H1 (cell line): Measurements from ENCODE around the gene RAP1A. TPM values are rescaled to one million over a fixed set of nuclear protein-coding genes. Genes with fewer than 3 reads are reported as not detected.
"Not testable (repeated sequence)": the region's sequence is repeated elsewhere in the genome, so short reads cannot be mapped to it uniquely, and the experiment has no call there.

Experiments
- CTCF ChIA-PET: fragments of 300-600 bp; sonication (Branson Sonifier 250); formaldehyde crosslinking; loops from one replicate; lab custom pipeline; 2021; ENCODE audit not compliant: partially characterized antibody; lab: Charles Lee
- POLR2A ChIA-PET: fragments of 300-600 bp; sonication (Branson Sonifier 250); formaldehyde crosslinking; loops from one replicate; lab custom pipeline; 2021; ENCODE audit warnings: inconsistent platforms; ENCODE audit not compliant: partially characterized antibody; lab: Charles Lee
- DNase-seq, 2 experiments: peaks; one replicate each; pipeline versions ENCODE4 v3.0.0 to v3.0.0-alpha.2; 2010 to 2022; ENCODE audit warnings: low spot score in 2 of 2, low read depth in 1 of 2, mixed read lengths in 1 of 2
- FAIRE-seq: peaks from 2 replicates; lab custom pipeline; 2011; peaks lifted over from hg19 to GRCh38; lab: Jason Lieb, UNC
- H2AFZ ChIP-seq: 2 replicates; pipeline ENCODE4 v1.8.1; 2012; ENCODE audit warnings: low read length, inconsistent platforms
- H2AK5ac ChIP-seq: 2 replicates; pipeline ENCODE4 v1.6.1; 2013; ENCODE audit warnings: low read depth, low read length
- H2BK120ac ChIP-seq: replicated peaks from 2 replicates; pipeline ENCODE3; 2013; ENCODE audit warnings: low read depth, low read length, inconsistent platforms
- H2BK12ac ChIP-seq: 2 replicates; pipeline ENCODE4 v1.6.1; 2013; ENCODE audit warnings: low read depth, low read length
- H2BK15ac ChIP-seq: 2 replicates; pipeline ENCODE4 v1.6.1; 2013; ENCODE audit warnings: low read length
- H2BK20ac ChIP-seq: 2 replicates; pipeline ENCODE4 v1.6.1; 2013; ENCODE audit warnings: low read length
- H2BK5ac ChIP-seq: 2 replicates; pipeline ENCODE4 v1.6.1; 2013; ENCODE audit warnings: low read depth, low read length
- H3K14ac ChIP-seq: 2 replicates; pipeline ENCODE4 v1.6.1; 2013; ENCODE audit warnings: inconsistent platforms; ENCODE audit not compliant: insufficient read length
- H3K18ac ChIP-seq: 2 replicates; pipeline ENCODE4 v1.6.1; 2013; ENCODE audit warnings: low read length; ENCODE audit errors: extremely low read depth
- H3K23ac ChIP-seq: 2 replicates; pipeline ENCODE4 v1.6.1; 2013; ENCODE audit warnings: inconsistent platforms; ENCODE audit not compliant: insufficient read length
- H3K23me2 ChIP-seq: 2 replicates; pipeline ENCODE4 v1.6.1; 2013; ENCODE audit warnings: low read depth, low read length
- H3K27ac ChIP-seq: 2 replicates; pipeline ENCODE4 v1.6.1; 2011; ENCODE audit warnings: low read depth, low read length, inconsistent platforms
- H3K27me3 ChIP-seq, 4 experiments: replicated peaks in 1 of 4; 1 replicate in 1 of 4; 2 replicates in 3 of 4; pipeline versions ENCODE4 v1.6.1 to v1.8.1; 2011 to 2013; ENCODE audit warnings: low read length in 3 of 4, mild to moderate bottlenecking in 3 of 4, inconsistent platforms in 2 of 4, mixed read lengths in 2 of 4, moderate library complexity in 1 of 4; ENCODE audit not compliant: control insufficient read depth in 3 of 4, insufficient read depth in 3 of 4; ENCODE audit errors: extremely low read depth in 1 of 4
- H3K36me3 ChIP-seq, 4 experiments: 2 replicates each; pipeline versions ENCODE4 v1.6.1 to v1.8.1; 2011 to 2013; ENCODE audit warnings: mild to moderate bottlenecking in 4 of 4, low read length in 3 of 4, moderate library complexity in 2 of 4, control low read depth in 1 of 4, inconsistent platforms in 1 of 4; ENCODE audit not compliant: insufficient read depth in 4 of 4, control insufficient read depth in 2 of 4
- H3K4ac ChIP-seq: replicated peaks from 2 replicates; pipeline ENCODE3; 2013; ENCODE audit warnings: low read length, low read depth, mixed read lengths, inconsistent platforms; ENCODE audit not compliant: insufficient read length
- H3K4me1 ChIP-seq, 4 experiments: replicated peaks in 1 of 4; 1 replicate in 1 of 4; 2 replicates in 3 of 4; pipeline versions ENCODE4 v1.6.1 to v1.8.1; 2011 to 2013; ENCODE audit warnings: low read length in 3 of 4, inconsistent platforms in 2 of 4, mixed read lengths in 1 of 4; ENCODE audit not compliant: insufficient read depth in 4 of 4, control insufficient read depth in 3 of 4
- H3K4me2 ChIP-seq, 2 experiments: 2 replicates each; pipeline versions ENCODE4 v1.6.1 to v1.8.1; 2011 to 2013; ENCODE audit warnings: low read depth in 2 of 2, low read length in 2 of 2, control low read depth in 1 of 2, inconsistent platforms in 1 of 2, mild to moderate bottlenecking in 1 of 2; ENCODE audit not compliant: insufficient read depth in 1 of 2
- H3K4me3 ChIP-seq, 4 experiments: fragments of 200-600, 300-600 bp in 1 of 4; sonication (generic), shearing (Covaris generic), sonication (Bioruptor Twin) in 1 of 4; 2 replicates each; pipeline versions ENCODE4 v1.5.1 to v1.8.1; 2011 to 2016; ENCODE audit warnings: low read length in 4 of 4, low read depth in 3 of 4, control low read depth in 2 of 4, inconsistent platforms in 2 of 4, mild to moderate bottlenecking in 2 of 4, mixed read lengths in 1 of 4, moderate library complexity in 1 of 4; ENCODE audit not compliant: insufficient read depth in 2 of 4; ENCODE audit errors: extremely low read depth in 1 of 4
- H3K56ac ChIP-seq: replicated peaks from 2 replicates; pipeline ENCODE3; 2013; ENCODE audit warnings: low read depth, mild to moderate bottlenecking, mixed read lengths, low read length, inconsistent platforms; ENCODE audit not compliant: insufficient read length
- H3K79me1 ChIP-seq: 2 replicates; pipeline ENCODE4 v1.6.1; 2013; ENCODE audit warnings: low read depth, low read length, control low read depth
- H3K79me2 ChIP-seq, 2 experiments: 2 replicates each; pipeline versions ENCODE4 v1.6.1 to v1.8.1; 2012 to 2013; ENCODE audit warnings: low read length in 2 of 2, mild to moderate bottlenecking in 2 of 2, inconsistent platforms in 1 of 2; ENCODE audit not compliant: insufficient read depth in 2 of 2, control insufficient read depth in 1 of 2
- H3K9ac ChIP-seq, 4 experiments: replicated peaks in 1 of 4; 1 replicate in 1 of 4; 2 replicates in 3 of 4; pipeline versions ENCODE4 v1.6.1 to v1.8.1; 2011 to 2013; ENCODE audit warnings: low read depth in 3 of 4, low read length in 3 of 4, control low read depth in 2 of 4, mild to moderate bottlenecking in 2 of 4, moderate library complexity in 2 of 4, inconsistent platforms in 1 of 4; ENCODE audit errors: extremely low read depth in 1 of 4
- H3K9me3 ChIP-seq, 2 experiments: 2 replicates each; pipeline versions ENCODE4 v1.6.1 to v1.8.1; 2012 to 2013; ENCODE audit warnings: mild to moderate bottlenecking in 2 of 2, moderate library complexity in 2 of 2, control low read depth in 1 of 2, inconsistent platforms in 1 of 2, low read depth in 1 of 2, low read length in 1 of 2, mixed read lengths in 1 of 2; ENCODE audit not compliant: insufficient read depth in 2 of 2
- H4K20me1 ChIP-seq, 2 experiments: replicated peaks in 1 of 2; 2 replicates each; pipeline versions ENCODE3 to v1.8.1; 2011 to 2013; ENCODE audit warnings: inconsistent platforms in 2 of 2, low read length in 2 of 2, mild to moderate bottlenecking in 1 of 2; ENCODE audit not compliant: insufficient read depth in 2 of 2, control insufficient read depth in 1 of 2
- H4K5ac ChIP-seq: 2 replicates; pipeline ENCODE4 v1.6.1; 2013; ENCODE audit warnings: low read length, low read depth, mixed read lengths, inconsistent platforms; ENCODE audit not compliant: insufficient read length
- H4K8ac ChIP-seq: 2 replicates; pipeline ENCODE4 v1.8.0; 2013; ENCODE audit warnings: mild to moderate bottlenecking, moderate library complexity, low read length, inconsistent platforms; ENCODE audit not compliant: insufficient read depth; ENCODE audit errors: extremely low read depth
- H4K91ac ChIP-seq: replicated peaks from 2 replicates; pipeline ENCODE3; 2013; ENCODE audit warnings: low read length, mixed read lengths, inconsistent platforms; ENCODE audit not compliant: insufficient read length
- WGBS, 2 experiments: shearing (Covaris generic) in 1 of 2; methylation state at CpG; one replicate each; pipeline versions ENCODE4 v1.1.6 to v1.1.7; 2013 to 2015; ENCODE audit warnings: low lambda C conversion rate in 2 of 2, mixed read lengths in 2 of 2, inconsistent platforms in 1 of 2, low coverage in 1 of 2, missing lambda C conversion rate in 1 of 2; ENCODE audit not compliant: insufficient replicate concordance in 2 of 2, insufficient coverage in 1 of 2, insufficient read length in 1 of 2; ENCODE audit errors: extremely low coverage in 1 of 2, missing lambda C conversion rate in 1 of 2; 5-methylcytosine and 5-hydroxymethylcytosine counted together
- polyA plus RNA-seq, 7 experiments: library from polyadenylated mRNA; depleted of rRNA in 3 of 7; stranded (reverse) in 5 of 7; unstranded in 2 of 7; fragments of >200 nt in 5 of 7; fragments of 200-250 nt in 2 of 7; gene quantifications; 1 replicate in 5 of 7; 2 replicates in 1 of 7; 4 replicates in 1 of 7; pipeline versions ENCODE4 v1.2.1 to v1.2.3, GENCODE V29; 2011 to 2013; ENCODE audit warnings: missing spikeins in 2 of 7, mixed read lengths in 2 of 7
- total RNA-seq: library from RNA; stranded (reverse); fragmentation: NEBNext Ultra II Directional; extraction: Animal tissue kit (Norgen Biotek cat#: 25700); gene quantifications from 2 replicates; pipeline ENCODE4 v1.2.1, GENCODE V29; 2021

RAP1A gene
- total and polyA plus RNA-seq, 2 of the 8 experiments (the other 6 are each of a cell fraction or from before 2014, with no cell fraction given) = 10.9 to 35.8 TPM

- H3K27ac ChIP-seq, H2BK120ac ChIP-seq, H4K20me1 ChIP-seq, H2AK5ac ChIP-seq, H4K8ac ChIP-seq, H3K79me1 ChIP-seq, FAIRE-seq, H3K79me2 ChIP-seq, H3K27me3 ChIP-seq, H3K23ac ChIP-seq, H3K14ac ChIP-seq, H3K9me3 ChIP-seq, H4K91ac ChIP-seq, H2AFZ ChIP-seq, H3K4ac ChIP-seq, H2BK20ac ChIP-seq, H2BK15ac ChIP-seq, H4K5ac ChIP-seq, H2BK5ac ChIP-seq, H3K4me1 ChIP-seq, H2BK12ac ChIP-seq, DNase-seq, H3K56ac ChIP-seq, H3K4me3 ChIP-seq, H3K23me2 ChIP-seq, POLR2A ChIA-PET, CTCF ChIA-PET, H3K4me2 ChIP-seq, H3K36me3 ChIP-seq, H3K9ac ChIP-seq, H3K18ac ChIP-seq: not testable (repeated sequence)
- WGBS, 2 experiments = 89% methylated on average over 7 of the region's 8 CpGs; no CpG with 5 or more reads in 1 of the 2 experiments
These were observed 65.9 kb downstream of the RAP1A start for GRCh38 chr1:111685293-111686153.
